IPS DF 4.7 (cell line): ENCODE data around the gene PPP6R3.
"Not testable (repeated sequence)": the region's sequence is repeated elsewhere in the genome, so short reads cannot be mapped to it uniquely, and the experiment has no call there.

Source experiments
- DNase-seq: peaks from one replicate; pipeline ENCODE4 v3.0.0-alpha.2; 2013; ENCODE audit warnings: low spot score; ENCODE audit errors: extremely low read depth

PPP6R3 gene

DNA sequence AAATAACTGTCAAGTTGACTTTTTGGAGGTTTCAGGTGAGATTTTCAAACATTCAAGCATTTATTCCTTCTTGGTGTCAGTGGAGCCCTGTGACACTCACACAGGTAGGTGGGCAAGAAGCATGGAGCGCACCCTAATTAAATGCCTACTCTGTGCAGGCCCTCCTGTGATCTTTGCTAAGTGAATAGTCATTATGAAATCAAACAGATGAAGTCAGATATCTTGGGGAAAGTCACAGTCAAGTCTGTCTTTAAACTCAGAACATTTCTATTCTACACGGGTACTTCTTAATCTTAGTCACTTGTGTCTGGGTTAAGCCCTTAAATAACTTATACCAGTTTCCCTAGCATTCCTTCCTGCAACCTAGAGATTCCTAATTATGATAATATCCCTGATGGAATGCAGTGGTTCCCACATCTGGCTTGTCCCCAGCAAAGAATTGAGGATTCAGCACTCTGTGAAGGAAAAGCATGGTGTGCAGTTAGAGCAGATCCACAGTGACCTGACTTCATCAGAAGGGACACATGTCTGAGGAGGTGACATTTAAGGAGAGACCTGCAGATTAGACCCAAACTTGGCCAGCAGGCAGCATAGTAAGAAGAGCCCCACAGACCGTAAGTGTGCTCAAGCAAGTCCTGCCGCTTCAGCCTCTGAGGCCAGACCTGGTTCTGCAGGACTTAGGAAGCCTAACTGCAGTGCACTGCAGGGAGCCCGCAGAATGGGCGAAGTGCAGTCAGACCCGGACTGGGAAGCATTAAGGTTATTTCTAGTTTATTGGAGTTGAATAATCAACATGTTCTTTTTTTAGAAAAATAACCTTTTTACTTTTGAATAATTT, 138.5 kb downstream of the PPP6R3 start:
- no peak for DNase-seq

GRCh38 chr11:68601147-68601546, 140.6 kb downstream of the PPP6R3 start:
- DNase-seq: no peak

GRCh38 chr11:68609761-68610160, 149.2 kb downstream of the PPP6R3 start:
- no peak for DNase-seq

- no peak for DNase-seq
Measured at GRCh38 chr11:68610452-68611116, 150.0 kb downstream of the PPP6R3 start.

DNA sequence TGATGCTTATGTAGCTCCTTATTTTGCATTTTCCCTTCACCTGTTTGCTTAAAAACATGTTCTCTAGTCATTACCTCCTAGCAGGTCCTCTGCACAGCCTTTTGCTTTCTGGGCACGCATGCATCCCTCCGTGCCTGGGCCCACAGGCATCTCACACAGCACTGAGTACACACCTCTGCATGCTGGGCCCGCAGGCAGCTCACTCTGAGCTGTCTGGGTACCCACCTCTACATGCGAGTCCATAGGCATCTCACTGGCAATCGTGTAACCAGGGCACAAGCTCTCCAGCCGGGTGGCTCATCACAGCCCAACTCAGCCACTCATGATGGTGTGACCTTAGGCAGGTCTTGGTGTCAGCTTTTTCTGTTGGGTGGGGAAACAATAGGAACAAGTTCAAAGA, 155.1 kb downstream of the PPP6R3 start:
- no peak for DNase-seq

- no peak for DNase-seq
Measured at GRCh38 chr11:68617925-68618809, 157.6 kb downstream of the PPP6R3 start.

DNA sequence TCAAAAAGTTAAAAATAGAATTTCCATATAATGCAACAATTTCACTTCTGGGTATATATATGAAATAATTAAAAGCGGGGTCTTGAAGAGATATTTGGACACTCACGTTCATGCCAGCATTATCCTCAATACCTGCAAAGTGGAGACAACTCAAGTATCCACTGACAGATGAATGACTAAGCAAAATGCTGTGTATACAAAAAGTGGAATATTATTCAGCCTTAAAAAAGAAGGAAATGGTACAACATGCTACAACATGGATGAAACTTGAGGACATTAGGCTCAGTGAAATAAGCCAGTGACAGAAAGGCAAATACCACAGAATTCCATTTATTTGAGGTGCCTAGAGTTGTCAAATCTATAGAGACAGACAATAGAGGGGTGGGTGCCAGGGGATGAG, 161.3 kb downstream of the PPP6R3 start:
- no peak for DNase-seq

- DNase-seq: not testable (repeated sequence)
Measured at GRCh38 chr11:68623706-68624105, 163.2 kb downstream of the PPP6R3 start.

GRCh38 chr11:68625069-68625468, 164.5 kb downstream of the PPP6R3 start:
- not testable (repeated sequence) for DNase-seq

DNA sequence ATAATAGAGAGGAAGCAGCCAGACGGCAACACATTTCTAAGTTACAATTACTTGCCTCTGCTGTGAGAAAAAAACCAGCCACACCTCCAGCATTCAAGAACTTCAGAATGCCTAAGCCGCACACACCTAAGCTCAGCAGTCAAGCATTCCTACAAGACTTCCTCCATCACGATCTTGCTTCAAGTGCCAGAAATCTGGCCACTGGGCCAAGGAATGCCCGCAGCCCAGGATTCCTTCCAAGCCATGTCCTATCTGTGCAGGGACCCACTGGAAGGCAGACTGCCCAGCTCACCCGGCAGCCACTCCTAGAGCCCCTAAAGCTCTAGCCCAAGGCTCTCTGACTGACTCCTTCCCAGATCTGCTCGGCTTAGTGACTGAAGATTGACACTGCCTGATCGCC, 165.7 kb downstream of the PPP6R3 start:
- not testable (repeated sequence) for DNase-seq

DNA sequence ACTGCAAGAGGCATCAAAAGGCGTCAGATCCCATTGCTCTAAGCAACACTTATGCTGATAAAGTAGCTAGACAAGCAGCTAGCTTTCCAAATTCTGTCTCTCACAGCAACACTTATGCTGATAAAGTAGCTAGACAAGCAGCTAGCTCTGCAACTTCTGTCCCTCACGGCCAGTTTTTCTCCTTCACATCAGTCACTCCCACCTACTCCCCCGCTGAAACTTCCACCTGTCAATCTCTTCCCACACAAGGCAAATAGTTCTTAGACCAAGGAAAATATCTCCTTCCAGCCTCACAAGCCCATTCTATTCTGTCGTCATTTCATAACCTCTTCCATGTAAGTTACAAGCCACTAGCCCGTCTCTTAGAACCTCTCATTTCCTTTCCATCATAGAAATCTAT, 168.3 kb downstream of the PPP6R3 start:
- DNase-seq: not testable (repeated sequence)

DNA sequence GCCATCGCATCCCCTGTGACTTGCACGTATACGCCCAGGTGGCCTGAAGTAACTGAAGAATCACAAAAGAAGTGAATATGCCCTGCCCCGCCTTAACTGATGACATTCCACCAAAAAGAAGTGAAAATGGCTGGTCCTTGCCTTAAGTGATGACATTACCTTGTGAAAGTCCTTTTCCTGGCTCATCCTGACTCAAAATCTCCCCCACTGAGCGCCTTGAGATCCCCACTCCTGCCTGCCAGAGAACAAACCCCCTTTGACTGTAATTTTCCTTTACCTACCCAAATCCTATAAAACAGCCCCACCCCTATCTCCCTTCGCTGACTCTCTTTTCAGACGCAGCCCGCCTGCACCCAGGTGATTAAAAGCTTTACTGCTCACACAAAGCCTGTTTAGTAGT, 171.8 kb downstream of the PPP6R3 start:
- DNase-seq: not testable (repeated sequence)

GRCh38 chr11:68632802-68633201, 172.2 kb downstream of the PPP6R3 start:
- DNase-seq: peak; percentile 83

DNA sequence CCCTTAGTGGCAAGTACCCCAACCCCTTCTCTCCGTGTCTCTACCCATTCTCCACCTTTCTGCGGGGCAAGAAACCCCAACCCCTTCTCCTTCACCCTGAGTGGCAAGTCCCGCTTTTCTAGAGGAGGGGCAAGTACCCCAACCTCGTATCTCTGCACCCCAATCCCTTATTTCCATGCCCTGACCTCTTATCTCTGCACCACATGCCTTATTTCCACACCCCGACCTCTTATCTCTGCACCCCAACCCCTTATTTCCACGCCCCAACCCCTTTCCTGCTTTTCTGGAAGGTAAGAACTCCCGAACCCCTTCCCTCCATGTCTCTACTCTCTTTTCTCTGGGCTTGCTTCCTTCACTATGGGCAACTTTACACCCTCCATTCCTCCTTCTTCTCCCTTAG, 174.1 kb downstream of the PPP6R3 start:
- not testable (repeated sequence) for DNase-seq

- DNase-seq: not testable (repeated sequence)
Measured at GRCh38 chr11:68635172-68635571, 174.6 kb downstream of the PPP6R3 start.

DNA sequence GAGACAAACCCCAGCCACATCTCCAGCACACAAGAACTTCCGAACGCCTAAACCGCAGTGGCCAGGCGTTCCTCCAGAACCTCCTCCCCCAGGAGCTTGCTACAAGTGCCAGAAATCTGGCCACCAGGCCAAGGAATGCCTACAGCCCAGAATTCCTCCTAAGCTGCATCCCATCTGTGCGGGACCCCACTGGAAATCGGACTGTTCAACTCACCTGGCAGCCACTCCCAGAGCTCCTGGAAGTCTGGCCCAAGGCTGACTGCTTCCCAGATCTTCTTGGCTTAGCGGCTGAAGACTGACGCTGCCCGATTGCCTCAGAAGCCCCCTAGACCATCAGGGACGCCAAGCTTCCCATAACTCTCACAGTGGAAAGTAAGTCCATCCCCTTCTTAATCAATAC, 175.3 kb downstream of the PPP6R3 start:
- DNase-seq: not testable (repeated sequence)

DNA sequence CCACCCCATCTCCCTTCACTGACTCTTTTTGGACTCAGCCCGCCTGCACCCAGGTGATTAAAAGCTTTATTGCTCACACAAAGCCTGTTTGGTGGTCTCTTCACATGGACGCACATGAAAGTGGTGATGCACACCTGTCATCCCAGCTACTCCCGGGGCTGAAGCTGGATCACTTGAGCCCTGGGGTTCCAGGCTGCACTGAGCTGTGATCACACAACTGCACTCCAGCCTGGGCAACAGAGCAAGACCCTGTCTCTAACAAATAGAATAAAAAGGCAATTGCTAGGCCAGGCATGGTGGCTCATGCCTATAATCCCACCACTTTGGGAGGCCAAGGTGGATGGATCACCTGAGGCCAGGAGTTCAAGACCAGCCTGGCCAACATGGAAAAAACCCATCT, 178.8 kb downstream of the PPP6R3 start:
- not testable (repeated sequence) for DNase-seq

- no peak for DNase-seq
Measured at GRCh38 chr11:68641880-68642279, 181.3 kb downstream of the PPP6R3 start.

DNA sequence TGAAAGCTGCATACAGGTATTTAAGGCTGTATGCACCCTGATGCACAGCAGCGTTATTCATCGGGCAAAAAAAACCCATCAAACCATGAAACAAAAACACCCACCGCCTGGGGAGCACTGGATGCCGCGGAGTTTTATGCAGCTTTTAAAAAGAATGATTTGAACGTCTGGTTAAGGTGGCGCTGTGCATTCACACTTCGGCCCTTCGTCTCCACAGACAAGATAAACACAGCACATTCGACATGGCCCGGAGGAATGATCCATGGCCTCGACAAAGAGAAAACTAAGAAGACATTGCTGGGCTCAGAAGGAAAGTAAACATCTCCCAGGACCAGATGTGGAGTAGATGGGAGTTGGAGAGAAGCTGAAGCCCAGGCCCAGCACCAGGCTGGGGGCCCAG, 183.0 kb downstream of the PPP6R3 start:
- DNase-seq: no peak

- no peak for DNase-seq
Measured at GRCh38 chr11:68646832-68647231, 186.3 kb downstream of the PPP6R3 start.

DNA sequence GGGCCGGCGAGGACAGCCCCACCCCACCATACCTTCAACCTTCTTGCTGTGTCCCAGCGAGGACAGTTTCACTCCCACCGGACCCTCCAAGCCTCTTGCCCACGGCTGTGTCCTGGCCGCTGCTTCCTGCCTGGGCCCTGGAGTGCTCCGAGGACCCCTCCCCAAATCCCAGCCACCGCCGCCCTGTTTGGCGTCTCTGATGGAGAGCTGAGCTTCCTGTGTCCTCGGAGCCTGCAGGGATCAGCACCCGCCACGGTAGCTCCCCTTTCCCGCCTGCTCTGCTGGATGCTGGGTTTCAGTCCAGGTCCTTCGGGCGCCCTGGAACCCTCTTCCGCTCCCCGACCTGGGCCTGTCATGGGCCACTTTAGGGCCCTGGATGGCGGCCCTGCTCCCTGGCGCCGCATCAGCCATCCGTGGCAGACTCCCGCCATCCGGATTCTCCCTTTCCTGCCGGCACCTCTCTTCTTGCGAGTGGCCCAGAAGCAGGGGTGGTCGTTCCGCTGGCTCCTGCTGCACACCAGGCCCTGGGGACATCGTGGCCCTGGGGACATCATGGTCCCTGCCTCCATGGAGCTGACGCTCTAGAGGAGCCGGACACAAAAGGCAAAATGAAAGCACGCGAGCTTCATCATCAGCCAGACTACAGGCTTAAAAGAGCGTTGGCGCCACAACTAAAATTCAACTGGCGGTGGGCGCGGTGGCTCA, 189.5 kb downstream of the PPP6R3 start:
- no peak for DNase-seq
